ENCODE data around the gene MTCL3.

DNA sequence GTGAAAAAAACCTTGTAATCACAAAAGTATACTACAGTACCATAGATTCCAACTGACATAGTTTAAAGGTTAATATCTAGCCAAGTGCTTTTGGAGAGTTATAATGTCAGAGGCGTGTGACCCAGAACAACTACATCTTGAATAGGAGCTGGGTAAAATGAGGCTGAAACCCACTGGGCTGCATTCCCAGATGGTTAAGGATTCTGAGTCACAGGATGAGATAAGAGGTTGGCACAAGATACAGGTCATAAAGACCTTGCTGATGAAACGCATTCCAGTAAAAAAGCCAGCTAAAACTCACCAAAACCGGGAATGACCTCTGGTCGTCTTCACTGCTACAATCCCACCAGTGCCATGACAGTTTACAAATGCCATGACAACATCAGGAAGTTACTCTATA lies 37.5 kb downstream of the MTCL3 start:
- TF ChIP-seq, protein P1, sequence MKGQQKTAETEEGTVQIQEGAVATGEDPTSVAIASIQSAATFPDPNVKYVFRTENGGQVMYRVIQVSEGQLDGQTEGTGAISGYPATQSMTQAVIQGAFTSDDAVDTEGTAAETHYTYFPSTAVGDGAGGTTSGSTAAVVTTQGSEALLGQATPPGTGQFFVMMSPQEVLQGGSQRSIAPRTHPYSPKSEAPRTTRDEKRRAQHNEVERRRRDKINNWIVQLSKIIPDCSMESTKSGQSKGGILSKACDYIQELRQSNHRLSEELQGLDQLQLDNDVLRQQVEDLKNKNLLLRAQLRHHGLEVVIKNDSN (IDR thresholded peaks at IDR 0.05) = no peak
- TF ChIP-seq, protein P2, sequence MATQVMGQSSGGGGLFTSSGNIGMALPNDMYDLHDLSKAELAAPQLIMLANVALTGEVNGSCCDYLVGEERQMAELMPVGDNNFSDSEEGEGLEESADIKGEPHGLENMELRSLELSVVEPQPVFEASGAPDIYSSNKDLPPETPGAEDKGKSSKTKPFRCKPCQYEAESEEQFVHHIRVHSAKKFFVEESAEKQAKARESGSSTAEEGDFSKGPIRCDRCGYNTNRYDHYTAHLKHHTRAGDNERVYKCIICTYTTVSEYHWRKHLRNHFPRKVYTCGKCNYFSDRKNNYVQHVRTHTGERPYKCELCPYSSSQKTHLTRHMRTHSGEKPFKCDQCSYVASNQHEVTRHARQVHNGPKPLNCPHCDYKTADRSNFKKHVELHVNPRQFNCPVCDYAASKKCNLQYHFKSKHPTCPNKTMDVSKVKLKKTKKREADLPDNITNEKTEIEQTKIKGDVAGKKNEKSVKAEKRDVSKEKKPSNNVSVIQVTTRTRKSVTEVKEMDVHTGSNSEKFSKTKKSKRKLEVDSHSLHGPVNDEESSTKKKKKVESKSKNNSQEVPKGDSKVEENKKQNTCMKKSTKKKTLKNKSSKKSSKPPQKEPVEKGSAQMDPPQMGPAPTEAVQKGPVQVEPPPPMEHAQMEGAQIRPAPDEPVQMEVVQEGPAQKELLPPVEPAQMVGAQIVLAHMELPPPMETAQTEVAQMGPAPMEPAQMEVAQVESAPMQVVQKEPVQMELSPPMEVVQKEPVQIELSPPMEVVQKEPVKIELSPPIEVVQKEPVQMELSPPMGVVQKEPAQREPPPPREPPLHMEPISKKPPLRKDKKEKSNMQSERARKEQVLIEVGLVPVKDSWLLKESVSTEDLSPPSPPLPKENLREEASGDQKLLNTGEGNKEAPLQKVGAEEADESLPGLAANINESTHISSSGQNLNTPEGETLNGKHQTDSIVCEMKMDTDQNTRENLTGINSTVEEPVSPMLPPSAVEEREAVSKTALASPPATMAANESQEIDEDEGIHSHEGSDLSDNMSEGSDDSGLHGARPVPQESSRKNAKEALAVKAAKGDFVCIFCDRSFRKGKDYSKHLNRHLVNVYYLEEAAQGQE (IDR thresholded peaks at IDR 0.05; ENCODE audit: low read depth) = no peak
- TF ChIP-seq EP300 (IDR thresholded peaks at IDR 0.05; ENCODE audit: borderline replicate concordance) = no peak
- no peak for TF ChIP-seq YY1 (IDR thresholded peaks at IDR 0.05; ENCODE audit: low read depth)
- TF ChIP-seq, protein P3, sequence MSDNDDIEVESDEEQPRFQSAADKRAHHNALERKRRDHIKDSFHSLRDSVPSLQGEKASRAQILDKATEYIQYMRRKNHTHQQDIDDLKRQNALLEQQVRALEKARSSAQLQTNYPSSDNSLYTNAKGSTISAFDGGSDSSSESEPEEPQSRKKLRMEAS (IDR thresholded peaks at IDR 0.05) = no peak
- no peak for TF ChIP-seq NFIC (IDR thresholded peaks at IDR 0.05)
- TF ChIP-seq TAF1 (IDR thresholded peaks at IDR 0.05; ENCODE audit: low read depth) = no peak
- TF ChIP-seq RAD21 (IDR thresholded peaks at IDR 0.05; ENCODE audit: low read depth) = no peak
- TF ChIP-seq CEBPB (IDR thresholded peaks at IDR 0.05) = no peak
- no peak for TF ChIP-seq FOXM1 (IDR thresholded peaks at IDR 0.05; ENCODE audit: borderline replicate concordance, low read depth)
- no peak for TF ChIP-seq TEAD4 (IDR thresholded peaks at IDR 0.05)

Data from Ishikawa (cell line).